Type B pancreatic cell (in vitro differentiated cells): ENCODE data around the gene SMAD3. TPM values are rescaled to one million over a fixed set of nuclear protein-coding genes. Genes with fewer than 3 reads are reported as not detected.
A peak's percentile ranks its signal among the peaks of the same experiment; 100 is the strongest.

Experiments used
- DNase-seq: peaks from one replicate; pipeline ENCODE4 v3.0.0; 2021; ENCODE audit warnings: mixed read lengths; ENCODE audit not compliant: unreplicated experiment; ENCODE audit errors: extremely low spot score
- H3K27ac Mint-ChIP-seq: 2 replicates; pipeline ENCODE4 v1.8.0; 2021; ENCODE audit warnings: mild to moderate bottlenecking, mixed read lengths
- H3K27me3 Mint-ChIP-seq: 2 replicates; pipeline ENCODE4 v1.8.0; 2021; ENCODE audit warnings: mixed read lengths
- H3K36me3 Mint-ChIP-seq: 2 replicates; pipeline ENCODE4 v1.8.0; 2021; ENCODE audit warnings: mixed read lengths
- H3K4me1 Mint-ChIP-seq: one replicate; pipeline ENCODE4 v1.8.0; 2021; ENCODE audit warnings: mixed read lengths; ENCODE audit not compliant: unreplicated experiment
- H3K4me3 Mint-ChIP-seq: 2 replicates; pipeline ENCODE4 v1.8.0; 2021; ENCODE audit warnings: mild to moderate bottlenecking, mixed read lengths
- H3K9me3 Mint-ChIP-seq: 2 replicates; pipeline ENCODE4 v1.8.0; 2021; ENCODE audit warnings: mixed read lengths
- total RNA-seq: library from RNA; stranded (reverse); gene quantifications from 2 replicates; pipeline ENCODE4 v1.2.1, GENCODE V29; 2021; ENCODE audit warnings: low replicate concordance
- TF ChIP-seq, protein P1 (sequence below): fragments of 200-600 bp; sonication (generic); conservative IDR thresholded peaks from 2 replicates; pipeline ENCODE4 v1.5.0; 2021; ENCODE audit warnings: antibody characterized with exemption, mild to moderate bottlenecking

Gene SMAD3
- total RNA-seq, 1 donor from 2014 or later, result 52.0 TPM

- TF ChIP-seq, protein P1, sequence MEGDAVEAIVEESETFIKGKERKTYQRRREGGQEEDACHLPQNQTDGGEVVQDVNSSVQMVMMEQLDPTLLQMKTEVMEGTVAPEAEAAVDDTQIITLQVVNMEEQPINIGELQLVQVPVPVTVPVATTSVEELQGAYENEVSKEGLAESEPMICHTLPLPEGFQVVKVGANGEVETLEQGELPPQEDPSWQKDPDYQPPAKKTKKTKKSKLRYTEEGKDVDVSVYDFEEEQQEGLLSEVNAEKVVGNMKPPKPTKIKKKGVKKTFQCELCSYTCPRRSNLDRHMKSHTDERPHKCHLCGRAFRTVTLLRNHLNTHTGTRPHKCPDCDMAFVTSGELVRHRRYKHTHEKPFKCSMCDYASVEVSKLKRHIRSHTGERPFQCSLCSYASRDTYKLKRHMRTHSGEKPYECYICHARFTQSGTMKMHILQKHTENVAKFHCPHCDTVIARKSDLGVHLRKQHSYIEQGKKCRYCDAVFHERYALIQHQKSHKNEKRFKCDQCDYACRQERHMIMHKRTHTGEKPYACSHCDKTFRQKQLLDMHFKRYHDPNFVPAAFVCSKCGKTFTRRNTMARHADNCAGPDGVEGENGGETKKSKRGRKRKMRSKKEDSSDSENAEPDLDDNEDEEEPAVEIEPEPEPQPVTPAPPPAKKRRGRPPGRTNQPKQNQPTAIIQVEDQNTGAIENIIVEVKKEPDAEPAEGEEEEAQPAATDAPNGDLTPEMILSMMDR, result no peak
- H3K9me3 Mint-ChIP-seq, result no peaks in the 10 kb centered on the region
- H3K27ac Mint-ChIP-seq, result peak overlapping the region; percentile 63
- peaks cover 5% of the 10 kb centered on the region for H3K4me1 Mint-ChIP-seq
- H3K36me3 Mint-ChIP-seq, result peaks cover 10% of the 10 kb centered on the region
- H3K27me3 Mint-ChIP-seq, result no peaks in the 10 kb centered on the region
- DNase-seq, result no peak
- no peak overlapping the region for H3K4me3 Mint-ChIP-seq
These were observed 145.3 kb downstream of the SMAD3 start for GRCh38 chr15:67210555-67211168.

GRCh38 chr15:67212684-67213367 lies 147.4 kb downstream of the SMAD3 start:
- Mint-ChIP-seq H3K4me1 (peaks cover 5% of the 10 kb centered on the region), H3K9me3 (no peaks in the 10 kb centered on the region), H3K27me3 (no peaks in the 10 kb centered on the region), H3K27ac (no peak overlapping the region), H3K36me3 (peaks cover 14% of the 10 kb centered on the region), H3K4me3 (no peak overlapping the region)
- TF ChIP-seq, protein P1, result no peak
- DNase-seq, result no peak

DNA sequence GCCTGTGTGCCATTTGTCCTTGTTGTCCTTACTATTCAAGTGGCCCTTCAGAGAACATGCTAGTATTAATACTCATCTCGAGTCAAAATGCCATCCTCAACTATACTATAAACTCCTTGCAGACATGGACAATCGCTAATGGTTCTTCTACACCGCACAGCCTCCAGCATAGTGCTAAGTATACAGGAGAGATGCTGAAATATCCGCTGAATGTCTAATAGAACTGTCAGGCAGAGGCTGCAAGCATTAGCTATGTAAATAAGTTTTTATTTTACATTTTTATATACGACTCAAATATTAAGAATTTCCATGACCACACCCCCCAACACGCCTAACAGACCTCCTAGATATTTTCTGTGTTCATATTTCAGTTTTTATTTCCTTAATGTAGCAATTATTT lies 149.7 kb downstream of the SMAD3 start:
- no peaks in the 10 kb centered on the region for H3K9me3 Mint-ChIP-seq
- peaks cover 21% of the 10 kb centered on the region for H3K36me3 Mint-ChIP-seq
- H3K27ac Mint-ChIP-seq, result no peak overlapping the region
- peaks cover 5% of the 10 kb centered on the region for H3K4me1 Mint-ChIP-seq
- no peak for DNase-seq
- H3K4me3 Mint-ChIP-seq, result no peak overlapping the region
- TF ChIP-seq, protein P1, result no peak
- H3K27me3 Mint-ChIP-seq, result no peaks in the 10 kb centered on the region

DNA sequence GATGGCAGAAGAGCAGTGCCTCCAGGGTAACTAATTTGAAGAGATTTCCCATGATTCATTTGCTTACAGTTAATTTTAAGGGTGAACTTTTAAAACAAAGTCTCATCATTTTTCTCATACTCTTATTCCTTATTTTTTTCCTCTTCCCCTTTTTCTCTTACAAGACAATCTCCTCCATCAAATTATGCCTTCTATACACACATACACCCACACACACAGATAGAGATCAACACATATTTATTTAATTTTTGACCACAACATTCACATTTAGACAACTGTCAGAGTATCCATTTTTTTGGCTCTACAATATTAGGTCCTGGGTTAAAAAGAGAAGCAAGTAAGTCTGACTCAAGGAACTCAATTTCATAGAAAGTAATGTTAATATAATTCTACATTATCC lies 151.5 kb downstream of the SMAD3 start:
- Mint-ChIP-seq H3K27me3 (no peaks in the 10 kb centered on the region), H3K9me3 (no peaks in the 10 kb centered on the region), H3K36me3 (peaks cover 21% of the 10 kb centered on the region), H3K27ac (no peak overlapping the region), H3K4me1 (peaks cover 5% of the 10 kb centered on the region), H3K4me3 (no peak overlapping the region)
- no peak for DNase-seq
- TF ChIP-seq, protein P1, result no peak

DNA sequence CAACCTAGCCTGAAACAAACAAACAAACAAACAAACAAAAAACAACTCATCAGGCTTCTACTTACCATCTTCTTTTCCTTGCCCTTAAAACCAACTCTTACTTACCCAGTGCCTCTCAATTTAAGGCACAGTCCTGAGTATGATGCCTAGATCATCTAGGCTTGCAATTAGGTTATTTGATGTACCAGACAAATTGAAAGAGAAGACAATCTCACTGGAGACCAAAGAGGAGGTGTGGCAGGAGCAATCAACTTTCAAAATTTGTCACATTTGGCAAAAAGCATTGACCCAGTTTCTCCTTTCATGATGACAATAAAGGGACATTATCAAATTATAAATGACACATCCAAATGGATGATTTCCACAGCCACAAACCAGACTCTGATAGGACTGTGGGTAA lies 153.0 kb downstream of the SMAD3 start:
- Mint-ChIP-seq H3K9me3 (no peaks in the 10 kb centered on the region), H3K4me3 (no peak overlapping the region), H3K4me1 (no peaks in the 10 kb centered on the region), H3K27me3 (no peaks in the 10 kb centered on the region), H3K36me3 (peaks cover 21% of the 10 kb centered on the region), H3K27ac (no peak overlapping the region)
- no peak for DNase-seq
- TF ChIP-seq, protein P1, result no peak
